Left renal cortex interstitium (tissue), 4 donors: ENCODE measurements around the gene TRAPPC5. TPM values are rescaled to one million over a fixed set of nuclear protein-coding genes. Genes with fewer than 3 reads are reported as not detected.

Experiments
- DNase-seq, 4 donors: peaks; one replicate each; pipeline ENCODE4 v3.0.0-alpha.2; 2013; ENCODE audit warnings: low read depth in 4 of 4, low spot score in 2 of 4, missing footprints in 1 of 4
- polyA plus RNA-seq, 4 donors: library from polyadenylated mRNA; unstranded; fragments of 120-200 nt; gene quantifications; one replicate each; pipeline ENCODE4 v1.2.1, GENCODE V29; 2013; ENCODE audit not compliant: insufficient read length in 4 of 4

Gene TRAPPC5
- polyA plus RNA-seq, 4 donors: 42.7 to 97.1 (median 59.0) TPM

DNA sequence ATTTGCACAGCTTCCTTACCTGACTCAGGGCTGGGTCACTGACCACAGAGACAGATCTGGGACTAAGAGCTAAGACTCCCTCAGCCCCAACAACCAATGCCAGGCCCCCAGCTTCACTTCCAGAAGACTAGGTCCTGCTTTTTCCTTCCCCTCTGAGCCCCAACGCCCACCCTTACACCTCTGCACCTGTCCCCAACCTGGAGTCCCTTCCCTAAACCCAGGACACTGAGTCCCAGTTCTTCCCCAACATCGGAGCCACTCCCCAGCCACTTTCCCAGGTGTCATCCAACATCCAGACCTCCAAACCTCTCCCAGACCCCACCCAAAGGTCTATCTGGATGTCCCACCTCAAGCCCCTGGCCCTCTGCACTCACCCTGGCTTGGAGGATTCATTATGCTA, 18.4 kb downstream of the TRAPPC5 start:
- no peak for DNase-seq

DNA sequence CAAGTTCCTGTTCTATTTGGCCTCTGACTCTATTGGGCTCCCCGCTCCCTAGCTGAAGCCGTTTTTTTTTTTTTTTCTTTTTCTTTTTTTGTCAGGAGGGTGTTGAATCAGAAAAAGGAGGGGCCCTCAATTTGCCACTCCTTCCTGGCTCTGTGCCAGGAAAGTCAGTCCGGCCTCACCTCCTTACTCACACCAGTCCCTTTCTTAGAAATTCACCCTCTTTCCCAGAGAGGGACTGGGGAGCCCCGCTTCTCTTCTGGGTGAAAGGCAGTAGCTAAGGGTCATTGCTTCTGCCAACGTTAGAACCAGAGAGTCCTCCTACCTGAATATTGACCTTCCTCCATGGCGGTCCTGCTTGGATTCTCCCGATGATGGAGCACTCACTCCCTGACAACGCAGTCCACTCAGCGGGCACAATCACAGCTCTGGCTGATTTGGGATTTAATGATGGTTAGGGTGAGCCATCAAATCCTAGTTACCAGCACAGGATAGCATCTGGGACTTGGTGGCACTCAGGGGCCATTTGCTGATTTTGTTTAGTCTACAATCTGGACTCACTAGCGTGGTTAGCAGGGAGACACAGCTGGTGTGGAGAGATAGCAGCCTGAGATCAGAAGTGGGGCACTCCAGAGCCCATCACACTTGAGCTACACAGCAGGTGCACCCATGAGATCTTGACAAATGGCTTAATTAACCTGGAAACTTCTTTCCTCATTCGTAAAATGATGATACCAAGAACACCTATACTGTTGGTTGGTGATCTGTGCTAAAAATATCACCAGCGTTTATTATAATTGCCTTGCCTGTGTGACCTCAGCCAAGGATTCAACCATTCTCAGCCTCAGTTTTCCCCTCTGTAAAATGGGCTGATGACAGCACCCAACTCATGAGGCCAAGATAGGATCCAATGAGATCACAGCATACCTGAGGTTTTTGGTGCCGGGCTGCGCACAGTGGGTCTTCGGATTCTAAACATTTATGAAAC, 19.1 kb downstream of the TRAPPC5 start:
- no peak for DNase-seq

DNA sequence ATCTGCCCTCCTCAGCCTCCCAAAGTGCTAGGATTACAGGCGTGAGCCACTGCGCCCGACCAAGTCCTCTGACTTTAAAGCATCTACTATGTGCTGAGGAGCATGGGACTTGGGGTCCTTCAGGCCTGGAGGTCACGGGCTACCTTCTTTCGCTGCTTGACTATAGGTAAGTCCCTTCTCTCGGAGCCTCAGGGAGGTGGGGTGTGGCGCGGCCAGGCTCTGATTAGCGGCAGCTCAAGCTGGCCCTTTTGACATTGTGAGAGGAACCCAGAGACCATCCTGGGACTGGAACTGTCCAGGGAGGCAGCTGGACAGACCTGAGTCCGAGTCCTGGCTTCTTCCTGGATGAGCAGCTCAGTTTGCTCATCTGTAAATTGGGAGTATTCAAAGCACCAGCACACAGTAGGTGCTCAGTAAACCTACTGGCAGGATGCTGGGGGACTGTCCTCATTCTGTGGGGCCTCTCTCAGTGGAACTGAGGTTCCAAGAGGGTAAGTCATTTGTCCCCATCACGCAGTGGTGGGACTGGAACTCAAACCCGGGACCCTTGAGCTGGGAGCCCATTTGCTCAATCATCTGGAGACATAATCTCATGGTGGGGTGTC, 20.5 kb downstream of the TRAPPC5 start:
- no peak for DNase-seq

- DNase-seq: no peak
Observed at GRCh38 chr19:7701654-7702457, 21.2 kb downstream of the TRAPPC5 start, which contains the start of gene FCER2. FCER2 (minus strand) TSS chr19:7702131; CDS start chr19:7699760, 2,371 bp downstream.

- no peak for DNase-seq
Observed at GRCh38 chr19:7703332-7703731, 22.7 kb downstream of the TRAPPC5 start.

GRCh38 chr19:7704280-7705060, 23.8 kb downstream of the TRAPPC5 start:
- no peak for DNase-seq

- no peak for DNase-seq
Observed at GRCh38 chr19:7705387-7706187, 25.0 kb downstream of the TRAPPC5 start.

DNA sequence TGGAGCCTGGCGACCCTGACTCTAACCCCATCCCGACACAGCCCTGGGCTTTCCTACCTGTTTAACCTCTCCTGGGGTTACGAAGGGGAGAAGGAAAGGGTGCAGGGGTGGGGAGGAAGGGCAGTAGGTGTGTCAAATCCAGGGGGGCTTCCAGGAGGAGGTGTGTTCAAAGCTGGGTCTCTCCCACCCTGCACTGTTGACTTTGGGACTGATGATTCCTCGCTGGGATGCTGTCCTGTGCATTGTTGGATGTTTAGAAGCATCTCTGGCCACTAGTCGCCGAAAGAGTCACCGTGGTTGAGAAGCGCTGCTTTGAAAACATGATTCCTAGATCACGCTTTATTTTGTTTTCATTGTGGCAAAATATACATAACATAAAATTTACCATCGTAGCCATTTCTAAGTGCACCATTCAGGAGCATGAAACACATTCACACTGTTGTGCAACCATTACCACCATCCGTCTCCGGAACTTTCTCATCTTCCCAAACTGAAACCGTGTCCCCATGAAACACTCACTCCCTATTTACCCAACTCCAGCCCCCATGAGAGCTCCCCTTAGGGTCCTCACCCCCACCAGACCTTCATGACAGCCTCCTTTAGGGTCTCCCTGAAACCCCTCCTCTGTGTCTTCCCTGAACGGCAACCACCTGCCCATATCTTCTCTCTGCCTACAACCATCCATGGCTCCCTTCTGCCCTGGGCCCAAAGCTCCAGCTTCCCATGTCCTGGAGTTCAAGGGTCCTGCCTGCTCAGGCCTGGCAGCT, 25.7 kb downstream of the TRAPPC5 start:
- no peak for DNase-seq

DNA sequence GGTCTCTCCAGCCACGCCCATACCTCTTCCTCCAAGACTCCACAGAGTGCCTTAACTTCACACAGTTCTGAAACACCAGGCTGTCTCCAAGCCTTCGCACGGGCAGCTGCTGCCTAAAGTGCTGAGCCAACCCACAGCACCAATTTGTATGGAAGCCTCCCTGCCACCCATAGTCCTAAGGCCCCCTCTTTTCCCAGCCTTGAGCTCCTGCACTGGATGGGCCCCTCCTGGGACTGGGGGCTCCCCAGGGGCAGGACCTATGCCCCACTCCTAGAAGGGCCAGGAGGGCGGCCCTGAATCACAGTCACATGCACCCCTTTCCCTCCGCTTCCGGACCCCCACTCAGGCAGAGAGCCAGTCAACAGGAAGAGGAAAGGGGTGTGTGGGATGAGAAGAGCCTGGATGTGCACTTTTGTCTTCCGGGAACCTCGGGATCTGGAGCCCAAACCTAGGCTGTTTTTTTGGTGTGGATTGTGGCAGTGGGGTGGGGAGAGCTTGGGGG, 26.4 kb downstream of the TRAPPC5 start:
- no peak for DNase-seq

GRCh38 chr19:7709932-7710460, 29.4 kb downstream of the TRAPPC5 start:
- no peak for DNase-seq

GRCh38 chr19:7710616-7711015, 30.0 kb downstream of the TRAPPC5 start:
- no peak for DNase-seq

DNA sequence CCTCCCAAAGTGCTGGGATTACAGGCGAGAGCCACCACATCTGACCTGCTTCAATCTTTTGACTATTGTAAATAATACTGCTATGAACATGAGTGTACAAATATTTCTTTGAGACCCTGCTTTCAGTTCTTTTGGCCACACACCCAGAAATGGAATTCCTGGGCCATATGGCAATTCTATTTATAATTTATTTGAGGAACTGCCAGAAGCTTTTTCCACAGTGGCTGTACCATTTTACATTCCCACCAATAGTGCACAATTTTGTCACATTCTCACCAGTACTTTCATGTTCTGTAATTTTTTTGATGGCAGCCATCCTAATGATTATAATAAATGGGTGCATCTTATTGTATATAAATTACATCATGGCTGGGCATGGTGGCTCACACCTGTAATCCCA, 35.0 kb downstream of the TRAPPC5 start:
- DNase-seq: no peak

DNA sequence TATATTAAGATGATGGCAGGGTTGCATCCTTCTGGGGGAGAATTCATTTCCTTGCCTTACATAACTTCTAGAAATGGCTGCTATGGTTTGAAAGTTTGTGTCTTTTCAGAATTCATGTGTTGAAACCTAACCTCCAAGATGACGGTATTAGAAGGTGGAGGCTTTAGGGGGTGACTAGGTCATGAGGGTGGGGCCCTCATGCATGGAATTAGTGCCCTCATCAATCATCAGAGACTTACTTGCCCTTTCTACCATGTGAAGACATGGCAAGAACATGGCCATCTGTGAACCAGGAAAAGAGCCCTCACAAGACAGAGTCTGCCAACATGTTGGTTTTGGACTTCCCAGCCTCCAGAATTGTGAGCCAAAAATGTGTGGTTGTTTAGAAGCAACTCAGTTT, 36.1 kb downstream of the TRAPPC5 start:
- no peak for DNase-seq

GRCh38 chr19:7718668-7719067, 38.0 kb downstream of the TRAPPC5 start:
- no peak for DNase-seq

DNA sequence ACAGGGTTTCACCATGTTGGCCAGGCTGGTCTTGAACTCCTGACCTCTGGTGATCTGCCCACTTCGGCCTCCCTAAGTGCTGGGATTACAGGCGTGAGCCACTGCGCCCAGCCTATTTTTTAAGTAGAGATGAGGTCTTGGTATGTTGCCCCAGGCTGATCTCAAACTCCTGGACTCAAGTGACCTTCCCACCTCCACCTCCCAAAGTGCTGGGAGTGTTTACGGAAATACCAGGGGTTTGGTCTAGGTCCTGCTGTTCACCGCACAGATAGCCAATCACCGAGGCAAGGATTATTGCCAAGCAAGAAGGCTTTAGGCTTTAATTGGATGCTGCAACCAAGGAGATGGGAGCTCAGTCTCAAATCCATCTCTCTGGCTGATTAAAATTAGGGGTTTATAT, 39.7 kb downstream of the TRAPPC5 start:
- DNase-seq: no peak

GRCh38 chr19:7722231-7722651, 41.6 kb downstream of the TRAPPC5 start:
- DNase-seq: no peak

- DNase-seq: no peak
Observed at GRCh38 chr19:7725791-7726190, 45.2 kb downstream of the TRAPPC5 start.

- DNase-seq: no peak
Observed at GRCh38 chr19:7729211-7729610, 48.6 kb downstream of the TRAPPC5 start.
